Activated CD4-positive, alpha-beta T cell treated with anti-CD3 and anti-CD28 coated beads for 36 hours (primary cell): ENCODE results near the gene RAB1B. TPM values are rescaled to one million over a fixed set of nuclear protein-coding genes. Genes with fewer than 3 reads are reported as not detected.
"Not testable (repeated sequence)": the region's sequence is repeated elsewhere in the genome, so short reads cannot be mapped to it uniquely, and the experiment has no call there.

Experiments
- ATAC-seq: fragments of 200-7000 bp; cut with Tn5 transposase; one replicate; pipeline ENCODE4 v1.10.0; 2021; ENCODE audit warnings: mild to moderate bottlenecking, moderate library complexity
- CTCF ChIA-PET: fragments of 350-600 bp; sonication (Branson Sonifier 250); formaldehyde crosslinking; loops from one replicate; lab custom pipeline; 2021; ENCODE audit warnings: antibody characterized with exemption; lab: Charles Lee
- POLR2A ChIA-PET: fragments of 350-600 bp; sonication (Branson Sonifier 250); formaldehyde crosslinking; loops from one replicate; lab custom pipeline; 2021; ENCODE audit warnings: antibody characterized with exemption, inconsistent platforms; lab: Charles Lee
- DNase-seq: peaks from one replicate; pipeline ENCODE4 v3.0.0-alpha.2; 2020
- H3K27ac Mint-ChIP-seq: one replicate; pipeline ENCODE4 v1.8.0; 2021; ENCODE audit warnings: mixed read lengths
- H3K27me3 Mint-ChIP-seq: one replicate; pipeline ENCODE4 v1.8.0; 2021; ENCODE audit warnings: mixed read lengths
- H3K36me3 Mint-ChIP-seq: one replicate; pipeline ENCODE4 v1.8.0; 2021; ENCODE audit warnings: low read depth, mixed read lengths
- H3K4me1 Mint-ChIP-seq: one replicate; pipeline ENCODE4 v1.8.0; 2021; ENCODE audit warnings: mixed read lengths
- H3K4me3 Mint-ChIP-seq: one replicate; pipeline ENCODE4 v1.8.0; 2021; ENCODE audit warnings: mild to moderate bottlenecking, moderate library complexity, mixed read lengths
- H3K9me3 Mint-ChIP-seq: one replicate; pipeline ENCODE4 v1.8.0; 2021; ENCODE audit warnings: low read depth, mixed read lengths
- intact Hi-C, 2 experiments: fragments of 100-400 bp; cut with DNase I in 1 of 2; cut with micrococcal nuclease in 1 of 2; formaldehyde crosslinking; loops; one replicate each; pipeline versions ENCODE4 v1.14.2 to v1.15.1; 2022 to 2024; cut with DNase I, micrococcal nuclease
- total RNA-seq, 2 experiments: library from RNA; stranded (reverse); gene quantifications; one replicate each; pipeline ENCODE4 v1.2.3, GENCODE V29; 2021

RAB1B gene
- total RNA-seq, 2 experiments from 2014 or later, result 114 to 147 TPM

DNA sequence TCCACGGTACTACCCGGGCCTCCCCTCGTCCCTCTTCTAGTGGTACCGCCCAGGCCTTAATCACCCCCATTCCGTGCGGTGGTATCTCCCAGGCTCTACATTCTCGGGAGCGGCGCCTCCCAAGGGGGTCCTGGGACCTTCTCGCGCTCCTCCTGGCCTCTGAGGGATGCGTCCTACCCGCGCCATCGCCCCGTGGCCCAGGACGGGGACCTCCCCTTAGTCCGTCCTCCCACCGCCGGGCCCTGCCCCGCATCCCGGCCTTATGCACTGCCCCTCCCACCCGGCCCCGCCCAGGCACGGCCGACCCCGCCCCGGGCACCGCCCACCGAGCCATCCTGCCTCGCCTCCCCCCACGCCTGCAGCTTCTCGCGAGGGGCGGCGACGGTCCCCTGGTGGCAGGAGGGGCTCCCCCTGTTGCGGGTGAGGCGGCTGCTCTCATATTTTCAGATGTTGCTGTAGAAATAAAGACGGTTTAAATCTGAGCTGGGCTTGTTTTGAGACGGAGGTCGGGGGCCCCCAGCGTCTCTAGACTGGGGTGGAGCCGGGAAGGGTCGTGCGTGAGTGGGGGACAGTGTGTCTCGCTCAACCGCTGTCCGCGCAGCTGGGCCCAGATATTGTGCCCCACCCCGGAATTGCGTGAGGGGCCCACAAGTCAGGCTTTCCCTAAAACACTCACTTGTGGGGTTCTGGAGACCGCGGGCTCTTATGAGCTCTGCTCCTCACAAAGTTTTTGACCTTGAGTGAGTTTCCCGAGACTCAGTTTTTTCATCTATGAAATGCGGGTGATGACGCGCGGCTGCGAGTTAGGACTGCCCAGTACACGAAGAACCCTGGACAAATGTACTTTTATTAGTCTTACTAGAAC is 828 bp upstream of the RAB1B start:
- H3K27me3 Mint-ChIP-seq, result no peaks in the 10 kb centered on the region
- H3K36me3 Mint-ChIP-seq, result peaks cover 41% of the 10 kb centered on the region
- peak overlapping the region; percentile 97 for H3K27ac Mint-ChIP-seq
- H3K4me1 Mint-ChIP-seq, result peaks cover 28% of the 10 kb centered on the region
- CTCF ChIA-PET, result interaction anchor here (0.6 to 4.2 kb wide), 8 partner anchors 14 to 383 kb away, joined by 3 to 26 read pairs (median 4); partner anchors contain the start of gene SF3B2
- DNase-seq, result peak; percentile 96
- H3K9me3 Mint-ChIP-seq, result no peaks in the 10 kb centered on the region
- POLR2A ChIA-PET, result interaction anchor here (0.6 to 1.6 kb wide), 4 partner anchors 15 to 770 kb away, joined by 3 to 5 read pairs (median 3); partner anchors contain the start of gene YIF1A
- ATAC-seq, result peak; percentile 61
- intact Hi-C loops, result loop anchor here (1.0 to 5.0 kb wide), 21 partner anchors 11 to 1490 kb away; partner anchors contain the start of genes SF3B2 (in 2 of the 2), YIF1A (in 2 of the 2), BANF1 (in 1 of the 2) and BRMS1 (in 1 of the 2)
- peak overlapping the region; percentile 100 for H3K4me3 Mint-ChIP-seq

- DNase-seq (peak; percentile 35), ATAC-seq (no peak)
- intact Hi-C loops, result loop anchor here (1.0 to 5.0 kb wide), 18 partner anchors 9 to 1492 kb away; partner anchors contain the start of genes SF3B2 (in 2 of the 2), YIF1A (in 2 of the 2), BANF1 (in 1 of the 2) and CCDC85B (in 1 of the 2)
- CTCF ChIA-PET, result interaction anchor here (1.7 to 4.2 kb wide), 2 partner anchors 12 to 217 kb away, joined by 4 to 26 read pairs; partner anchors contain the start of gene SF3B2
- Mint-ChIP-seq H3K27ac (peak overlapping the region; percentile 97), H3K4me1 (peaks cover 28% of the 10 kb centered on the region), H3K36me3 (peaks cover 45% of the 10 kb centered on the region), H3K27me3 (no peaks in the 10 kb centered on the region), H3K9me3 (no peaks in the 10 kb centered on the region), H3K4me3 (peak overlapping the region; percentile 100)
- POLR2A ChIA-PET, result interaction anchor here (0.7 kb wide), 1 partner anchor 1221 kb away, joined by 4 read pairs; no protein-coding TSS in a partner anchor
These were observed 790 bp downstream of the RAB1B start for GRCh38 chr11:66268952-66269905.

GRCh38 chr11:66271816-66272215 is 3.4 kb downstream of the RAB1B start:
- Mint-ChIP-seq H3K9me3 (no peaks in the 10 kb centered on the region), H3K4me3 (no peak overlapping the region), H3K27me3 (no peaks in the 10 kb centered on the region), H3K4me1 (peaks cover 27% of the 10 kb centered on the region), H3K27ac (peak overlapping the region; percentile 25), H3K36me3 (peaks cover 41% of the 10 kb centered on the region)
- DNase-seq (no peak), ATAC-seq (no peak)
- POLR2A ChIA-PET, result interaction anchor here (0.6 to 0.7 kb wide), 2 partner anchors 66 to 92 kb away, joined by 3 to 4 read pairs; no protein-coding TSS in a partner anchor
- CTCF ChIA-PET, result interaction anchor here (1.3 to 1.6 kb wide), 2 partner anchors 9 to 40 kb away, joined by 4 to 9 read pairs; no protein-coding TSS in a partner anchor
- intact Hi-C loops, result no loop called here

- ChIA-PET CTCF (interaction anchor here (0.7 to 1.6 kb wide), 3 partner anchors 9 to 1178 kb away, joined by 3 to 9 read pairs (median 3); no protein-coding TSS in a partner anchor), POLR2A (interaction anchor here (1.2 kb wide), 1 partner anchor 10 kb away, joined by 3 read pairs; no protein-coding TSS in a partner anchor)
- H3K27me3 Mint-ChIP-seq, result no peaks in the 10 kb centered on the region
- peaks cover 38% of the 10 kb centered on the region for H3K36me3 Mint-ChIP-seq
- ATAC-seq (no peak), DNase-seq (no peak)
- intact Hi-C loops, result no loop called here
- peaks cover 22% of the 10 kb centered on the region for H3K4me1 Mint-ChIP-seq
- no peak overlapping the region for H3K27ac Mint-ChIP-seq
- no peaks in the 10 kb centered on the region for H3K9me3 Mint-ChIP-seq
- H3K4me3 Mint-ChIP-seq, result no peak overlapping the region
These were observed 4.2 kb downstream of the RAB1B start for GRCh38 chr11:66272596-66272995.

DNA sequence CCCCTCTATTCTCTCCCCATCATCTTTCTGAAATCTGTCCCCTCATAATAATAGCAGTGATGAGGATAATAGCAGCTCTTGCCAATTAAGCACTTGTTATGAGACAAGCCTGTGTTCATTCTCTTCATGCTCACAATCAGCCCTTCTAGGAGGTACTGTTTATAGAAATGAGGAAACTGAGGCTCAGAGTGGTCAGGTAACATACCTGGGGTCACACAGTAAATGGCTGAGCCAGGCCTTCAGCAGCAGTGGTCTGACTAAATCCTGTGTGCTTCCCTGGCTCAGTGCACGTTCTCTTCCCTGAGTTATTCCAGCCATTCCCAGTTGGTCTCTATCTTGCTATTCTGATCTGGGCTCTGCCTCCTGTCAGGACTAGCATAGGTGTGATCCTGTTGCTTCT is 5.8 kb downstream of the RAB1B start:
- CTCF ChIA-PET, result no interaction called here
- POLR2A ChIA-PET, result interaction anchor here (0.9 kb wide), 1 partner anchor 166 kb away, joined by 4 read pairs; no protein-coding TSS in a partner anchor
- intact Hi-C loops, result no loop called here
- Mint-ChIP-seq H3K4me1 (peaks cover 23% of the 10 kb centered on the region), H3K27me3 (no peaks in the 10 kb centered on the region), H3K27ac (no peak overlapping the region), H3K9me3 (no peaks in the 10 kb centered on the region), H3K4me3 (no peak overlapping the region), H3K36me3 (peaks cover 37% of the 10 kb centered on the region)
- ATAC-seq (no peak), DNase-seq (no peak)

DNA sequence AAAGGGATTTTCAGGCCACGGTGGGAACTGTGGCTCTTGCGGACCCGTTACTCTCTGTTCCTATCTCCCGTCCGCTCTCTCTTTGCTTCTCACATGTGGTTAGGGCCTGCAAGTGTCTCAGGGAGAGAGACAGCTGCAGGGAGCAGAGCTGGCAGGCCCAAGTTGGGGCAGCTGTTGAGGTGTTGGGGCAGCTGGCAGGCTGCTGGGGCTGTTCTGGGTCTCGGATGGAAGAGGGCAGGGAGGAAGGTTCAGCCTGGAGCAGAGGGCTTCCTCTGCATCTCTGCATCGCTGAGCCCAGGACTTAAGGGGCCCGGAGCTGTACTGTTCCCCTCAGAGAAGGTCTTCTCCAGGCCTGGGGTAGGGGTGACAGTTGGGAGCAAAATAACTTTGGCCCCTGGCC is 7.0 kb downstream of the RAB1B start:
- Mint-ChIP-seq H3K27ac (no peak overlapping the region), H3K9me3 (no peaks in the 10 kb centered on the region), H3K36me3 (peaks cover 33% of the 10 kb centered on the region), H3K27me3 (no peaks in the 10 kb centered on the region), H3K4me3 (no peak overlapping the region), H3K4me1 (peaks cover 14% of the 10 kb centered on the region)
- intact Hi-C loops, result no loop called here
- POLR2A ChIA-PET, result interaction anchor here (0.6 kb wide), 1 partner anchor 14 kb away, joined by 3 read pairs; the partner anchor contains the start of gene YIF1A
- CTCF ChIA-PET, result no interaction called here
- no peak for DNase-seq
- no peak for ATAC-seq

GRCh38 chr11:66275984-66276612 is 7.7 kb downstream of the RAB1B start:
- H3K27me3 Mint-ChIP-seq, result no peaks in the 10 kb centered on the region
- H3K9me3 Mint-ChIP-seq, result no peaks in the 10 kb centered on the region
- no peak for ATAC-seq
- POLR2A ChIA-PET, result no interaction called here
- intact Hi-C loops, result no loop called here
- H3K4me3 Mint-ChIP-seq, result no peak overlapping the region
- CTCF ChIA-PET, result no interaction called here
- peaks cover 29% of the 10 kb centered on the region for H3K36me3 Mint-ChIP-seq
- no peak overlapping the region for H3K27ac Mint-ChIP-seq
- DNase-seq, result no peak
- H3K4me1 Mint-ChIP-seq, result peaks cover 9% of the 10 kb centered on the region

DNA sequence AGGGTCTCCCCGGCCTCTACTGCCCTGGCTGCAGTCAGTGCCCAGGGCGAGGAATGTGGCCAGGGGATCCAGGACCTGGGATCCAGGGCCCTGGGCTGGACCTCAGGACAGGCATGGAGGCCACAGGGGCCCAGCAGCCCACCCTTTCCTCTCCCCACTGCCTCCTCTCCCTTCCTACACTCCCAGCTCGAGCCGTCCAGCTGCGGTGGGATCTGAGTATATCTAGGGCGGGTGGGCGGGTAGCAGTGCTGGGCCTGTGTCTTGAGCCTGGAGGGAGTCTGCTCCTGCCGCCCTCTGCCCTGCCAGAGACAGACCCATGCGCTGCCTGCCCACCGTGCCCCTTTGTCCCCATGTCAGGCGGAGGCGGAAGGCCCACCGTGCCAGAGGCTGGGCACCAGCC is 8.2 kb downstream of the RAB1B start:
- H3K9me3 Mint-ChIP-seq, H3K4me1 Mint-ChIP-seq, CTCF ChIA-PET, intact Hi-C loops, DNase-seq, ATAC-seq, H3K4me3 Mint-ChIP-seq, POLR2A ChIA-PET, H3K27me3 Mint-ChIP-seq, H3K27ac Mint-ChIP-seq: not testable (repeated sequence)
- peaks cover 28% of the 10 kb centered on the region for H3K36me3 Mint-ChIP-seq

DNA sequence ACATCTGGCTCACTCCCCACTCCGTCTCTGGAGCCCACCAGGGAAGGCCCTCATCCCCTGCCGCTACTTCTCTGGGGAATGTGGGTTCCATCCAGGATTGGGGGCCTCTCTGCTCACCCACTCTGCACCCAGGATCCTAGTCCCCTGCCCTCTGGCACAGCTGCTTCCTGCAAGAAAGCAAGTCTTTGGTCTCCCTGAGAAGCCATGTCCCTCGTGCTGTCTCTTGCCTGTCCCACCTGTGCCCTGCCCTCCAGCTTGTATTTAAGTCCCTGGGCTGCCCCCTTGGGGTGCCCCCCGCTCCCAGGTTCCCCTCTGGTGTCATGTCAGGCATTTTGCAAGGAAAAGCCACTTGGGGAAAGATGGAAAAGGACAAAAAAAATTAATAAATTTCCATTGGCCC is 8.6 kb downstream of the RAB1B start:
- ATAC-seq, intact Hi-C loops, DNase-seq, H3K27me3 Mint-ChIP-seq, H3K27ac Mint-ChIP-seq, H3K9me3 Mint-ChIP-seq, CTCF ChIA-PET, POLR2A ChIA-PET, H3K4me3 Mint-ChIP-seq: not testable (repeated sequence)
- Mint-ChIP-seq H3K36me3 (peaks cover 24% of the 10 kb centered on the region), H3K4me1 (peaks cover 11% of the 10 kb centered on the region)
